Measurements from ENCODE around the gene CTSW. TPM values are rescaled to one million over a fixed set of nuclear protein-coding genes. Genes with fewer than 3 reads are reported as not detected.
"Not testable (repeated sequence)": the region's sequence is repeated elsewhere in the genome, so short reads cannot be mapped to it uniquely, and the experiment has no call there.

The CTSW gene
- total RNA-seq, 6 donors from 2014 or later = 2.1 to 20.7 (median 11.4) TPM

GRCh38 chr11:65890324-65891218 lies 10.9 kb downstream of the CTSW start, which contains the start of gene CCDC85B:
TSS of gene CCDC85B (plus strand) at chr11:65890673. CDS start at chr11:65890784, 111 bp downstream.
- H3K27me3 ChIP-seq = no peaks in the 10 kb centered on the region
- H3K4me1 ChIP-seq = peaks cover 51 to 69% (median 62%) of the 10 kb centered on the region in 4 donors
- DNase-seq (peak; percentile 99 to 100), ATAC-seq (ENCODE audit: low FRiP score in 2 of 2) (peak; percentile 89 to 91)
- H3K9me3 ChIP-seq = no peaks in the 10 kb centered on the region
- peak in 3 of 4 donors; percentile 91 to 98 (median 96) for TF ChIP-seq POLR2A (IDR thresholded peaks at IDR 0.05)
- TF ChIP-seq POLR2AphosphoS5 (IDR thresholded peaks at IDR 0.05) = peak; percentile 87 to 91
- TF ChIP-seq EP300 (IDR thresholded peaks at IDR 0.05) = peak in 1 of 4 donors; percentile 37
- TF ChIP-seq CTCF (IDR thresholded peaks at IDR 0.05) = peak in 5 of 6 experiments; percentile 11 to 51 (median 30)
- peaks cover 0 to 13% (median 2%) of the 10 kb centered on the region in 4 donors for H3K36me3 ChIP-seq
- peak within 1 kb of the TSS; percentile 94 to 98 (median 94) for H3K27ac ChIP-seq
- H3K4me3 ChIP-seq = peak within 1 kb of the TSS; percentile 50 to 86 (median 76)
- 0 to 1% methylated on average over 20 to 59 of the region's 94 CpGs for WGBS, 2 donors

GRCh38 chr11:65891219-65892136 lies 11.8 kb downstream of the CTSW start:
- Histone ChIP-seq H3K4me3 (peak overlapping the region; percentile 50 to 86 (median 76)), H3K27ac (peak overlapping the region; percentile 94 to 98 (median 94)), H3K36me3 (peaks cover 0 to 4% (median 0%) of the 10 kb centered on the region in 4 donors), H3K4me1 (peaks cover 51 to 69% (median 62%) of the 10 kb centered on the region in 4 donors), H3K9me3 (no peaks in the 10 kb centered on the region), H3K27me3 (no peaks in the 10 kb centered on the region)
- ATAC-seq (ENCODE audit: low FRiP score in 2 of 2) (no peak), DNase-seq (peak in 1 of 2 donors; percentile 50)
- TF ChIP-seq CTCF (IDR thresholded peaks at IDR 0.05) = peak in 4 of 6 experiments; percentile 19 to 38 (median 28)
- TF ChIP-seq POLR2A (IDR thresholded peaks at IDR 0.05) = peak in 1 of 4 donors; percentile 12
- peak in 1 of 4 donors; percentile 10 for TF ChIP-seq EP300 (IDR thresholded peaks at IDR 0.05)
- TF ChIP-seq POLR2AphosphoS5 (IDR thresholded peaks at IDR 0.05) = peak; percentile 65 to 67
- WGBS, 2 donors = 3 to 7% methylated on average over 19 to 40 of the region's 57 CpGs

GRCh38 chr11:65892137-65892540 lies 12.5 kb downstream of the CTSW start:
- H3K4me1 ChIP-seq = peaks cover 51 to 67% (median 60%) of the 10 kb centered on the region in 4 donors
- WGBS, 2 donors = 50 to 68% methylated on average over 4 to 5 of the region's 5 CpGs
- peak overlapping the region; percentile 50 to 86 (median 76) for H3K4me3 ChIP-seq
- not testable (repeated sequence) for ATAC-seq (ENCODE audit: low FRiP score in 2 of 2); H3K9me3 ChIP-seq; H3K36me3 ChIP-seq; DNase-seq; H3K27me3 ChIP-seq
- peak overlapping the region; percentile 94 to 98 (median 94) for H3K27ac ChIP-seq

GRCh38 chr11:65892661-65893317 lies 13.2 kb downstream of the CTSW start:
- 67 to 75% methylated on average over 9 to 10 of the region's 10 CpGs for WGBS, 2 donors
- H3K4me1 ChIP-seq = peaks cover 44 to 60% (median 54%) of the 10 kb centered on the region in 4 donors
- H3K27me3 ChIP-seq = no peaks in the 10 kb centered on the region
- H3K27ac ChIP-seq = peak overlapping the region; percentile 94 to 98 (median 94)
- ATAC-seq (ENCODE audit: low FRiP score in 2 of 2) (no peak), DNase-seq (no peak)
- TF ChIP-seq POLR2AphosphoS5 (IDR thresholded peaks at IDR 0.05) (no peak), POLR2A (IDR thresholded peaks at IDR 0.05) (no peak), CTCF (IDR thresholded peaks at IDR 0.05) (no peak), EP300 (IDR thresholded peaks at IDR 0.05) (no peak)
- no peaks in the 10 kb centered on the region for H3K36me3 ChIP-seq
- no peaks in the 10 kb centered on the region for H3K9me3 ChIP-seq
- peak overlapping the region in 3 of 4 donors; percentile 71 to 86 (median 82) for H3K4me3 ChIP-seq
